Ishikawa (cell line): ENCODE results near the gene CMYA5.

Experiments used
- CEBPB ChIP-seq: IDR thresholded peaks from 2 replicates; pipeline ENCODE4 v1.6.1; 2012
- CREB1 ChIP-seq: IDR thresholded peaks from 2 replicates; pipeline ENCODE4 v1.6.1; 2012; ENCODE audit warnings: low read depth
- EP300 ChIP-seq: IDR thresholded peaks from 2 replicates; pipeline ENCODE4 v1.6.1; 2012; ENCODE audit warnings: borderline replicate concordance
- FOXM1 ChIP-seq: IDR thresholded peaks from 2 replicates; pipeline ENCODE4 v1.6.1; 2012; ENCODE audit warnings: low read depth, borderline replicate concordance
- MAX ChIP-seq: IDR thresholded peaks from 2 replicates; pipeline ENCODE4 v1.6.1; 2012
- RAD21 ChIP-seq: IDR thresholded peaks from 2 replicates; pipeline ENCODE4 v1.6.1; 2012; ENCODE audit warnings: low read depth
- REST ChIP-seq: IDR thresholded peaks from 2 replicates; pipeline ENCODE4 v1.6.1; 2012; ENCODE audit warnings: low read depth, mild to moderate bottlenecking
- TAF1 ChIP-seq: IDR thresholded peaks from 2 replicates; pipeline ENCODE4 v1.6.1; 2012; ENCODE audit warnings: low read depth, mild to moderate bottlenecking
- TCF12 ChIP-seq: IDR thresholded peaks from 2 replicates; pipeline ENCODE4 v1.6.1; 2012; ENCODE audit warnings: low read depth
- TEAD4 ChIP-seq: IDR thresholded peaks from 2 replicates; pipeline ENCODE4 v1.6.1; 2012
- YY1 ChIP-seq: IDR thresholded peaks from 2 replicates; pipeline ENCODE4 v1.6.1; 2012; ENCODE audit warnings: low read depth
- ZBTB7A ChIP-seq: IDR thresholded peaks from 2 replicates; pipeline ENCODE4 v1.6.1; 2012; ENCODE audit warnings: low read depth

- no peak for TF ChIP-seq TEAD4
- TF ChIP-seq TAF1, result no peak
- no peak for TF ChIP-seq REST
- no peak for TF ChIP-seq RAD21
- TF ChIP-seq FOXM1, result no peak
- TF ChIP-seq YY1, result no peak
- no peak for TF ChIP-seq TCF12
- no peak for TF ChIP-seq CEBPB
- TF ChIP-seq CREB1, result no peak
- TF ChIP-seq ZBTB7A, result no peak
- TF ChIP-seq EP300, result no peak
- TF ChIP-seq MAX, result no peak
Measured at GRCh38 chr5:79754865-79755555, 65.4 kb downstream of the CMYA5 start.
